Thymus (tissue), 11 donors: ENCODE data around the gene HELZ. TPM values are rescaled to one million over a fixed set of nuclear protein-coding genes. Genes with fewer than 3 reads are reported as not detected.

Experiments
- DNase-seq, 9 donors: peaks; one replicate each; pipeline ENCODE4 v3.0.0-alpha.2; 2013; ENCODE audit warnings: low spot score in 9 of 9, low read depth in 6 of 9, missing footprints in 1 of 9
- H3K27ac ChIP-seq, 2 donors: one replicate each; pipeline ENCODE4 v1.5.1; 2013; ENCODE audit warnings: control low read depth in 1 of 2, low read depth in 1 of 2, low read length in 1 of 2, mild to moderate bottlenecking in 1 of 2, moderate library complexity in 1 of 2
- H3K27me3 ChIP-seq, 2 donors: one replicate each; pipeline ENCODE4 v1.5.1; 2013; ENCODE audit warnings: low read length in 1 of 2; ENCODE audit not compliant: control insufficient read depth in 2 of 2, insufficient read depth in 1 of 2
- H3K36me3 ChIP-seq, 2 donors: one replicate each; pipeline ENCODE4 v1.5.1; 2013; ENCODE audit warnings: low read length in 1 of 2, mild to moderate bottlenecking in 1 of 2, moderate library complexity in 1 of 2; ENCODE audit not compliant: control insufficient read depth in 2 of 2, insufficient read depth in 2 of 2
- H3K4me1 ChIP-seq, 2 donors: one replicate each; pipeline ENCODE4 v1.5.1; 2013; ENCODE audit warnings: low read length in 2 of 2; ENCODE audit not compliant: control insufficient read depth in 2 of 2, insufficient read depth in 2 of 2
- H3K4me3 ChIP-seq, 2 donors: one replicate each; pipeline ENCODE4 v1.5.1; 2013; ENCODE audit warnings: low read length in 2 of 2, control low read depth in 1 of 2, mild to moderate bottlenecking in 1 of 2
- H3K9me3 ChIP-seq, 2 donors: one replicate each; pipeline ENCODE4 v1.5.1; 2013; ENCODE audit warnings: low read length in 1 of 2, mild to moderate bottlenecking in 1 of 2; ENCODE audit not compliant: control insufficient read depth in 2 of 2, insufficient read depth in 1 of 2
- WGBS: extraction: QIAGEN DNeasy Blood & Tissue Kit; methylation state at CpG from one replicate; pipeline ENCODE4 v1.1.7; 2013; 5-methylcytosine and 5-hydroxymethylcytosine counted together
- polyA plus RNA-seq: library from polyadenylated mRNA; stranded (reverse); fragments of 200-250 nt; gene quantifications from one replicate; pipeline ENCODE4 v1.2.3, GENCODE V29; 2013
- total RNA-seq: library from RNA; stranded (reverse); fragments of 120-200 nt; gene quantifications from one replicate; pipeline ENCODE4 v1.2.4, GENCODE V29; 2013
- donor health status: healthy.

The HELZ gene
- total and polyA plus RNA-seq, 2 donors: 8.2 to 27.5 TPM

GRCh38 chr17:67215991-67216421, 29.0 kb downstream of the HELZ start:
- Histone ChIP-seq H3K4me3 (no peak overlapping the region), H3K27ac (no peak overlapping the region), H3K9me3 (no peaks in the 10 kb centered on the region), H3K27me3 (no peaks in the 10 kb centered on the region), H3K4me1 (no peaks in the 10 kb centered on the region), H3K36me3 (peaks cover 38 to 47% of the 10 kb centered on the region in 2 donors)
- 98% methylated on average over 7 of the region's 7 CpGs for WGBS
- no peak for DNase-seq

GRCh38 chr17:67212714-67213417, 32.1 kb downstream of the HELZ start:
- no peak overlapping the region for H3K4me3 ChIP-seq
- WGBS: 92% methylated on average over 9 of the region's 9 CpGs
- no peaks in the 10 kb centered on the region for H3K27me3 ChIP-seq
- no peak overlapping the region for H3K27ac ChIP-seq
- H3K36me3 ChIP-seq: peaks cover 31 to 33% of the 10 kb centered on the region in 2 donors
- DNase-seq: no peak
- H3K4me1 ChIP-seq: no peaks in the 10 kb centered on the region
- no peaks in the 10 kb centered on the region for H3K9me3 ChIP-seq

GRCh38 chr17:67212231-67212630, 32.8 kb downstream of the HELZ start:
- Histone ChIP-seq H3K27me3 (no peaks in the 10 kb centered on the region), H3K4me3 (no peak overlapping the region), H3K36me3 (peaks cover 26 to 28% of the 10 kb centered on the region in 2 donors), H3K4me1 (no peaks in the 10 kb centered on the region), H3K27ac (no peak overlapping the region), H3K9me3 (no peaks in the 10 kb centered on the region)
- 97% methylated on average over 5 of the region's 5 CpGs for WGBS
- no peak for DNase-seq

GRCh38 chr17:67211742-67212141, 33.3 kb downstream of the HELZ start:
- no peaks in the 10 kb centered on the region for H3K9me3 ChIP-seq
- no peaks in the 10 kb centered on the region for H3K27me3 ChIP-seq
- no peak for DNase-seq
- H3K36me3 ChIP-seq: peaks cover 23 to 25% of the 10 kb centered on the region in 2 donors
- WGBS: 94% methylated on average over 5 of the region's 5 CpGs
- H3K27ac ChIP-seq: no peak overlapping the region
- H3K4me1 ChIP-seq: no peaks in the 10 kb centered on the region
- H3K4me3 ChIP-seq: no peak overlapping the region

GRCh38 chr17:67210915-67211314, 34.1 kb downstream of the HELZ start:
- 98% methylated on average over 2 of the region's 2 CpGs for WGBS
- Histone ChIP-seq H3K27me3 (no peaks in the 10 kb centered on the region), H3K36me3 (peaks cover 15 to 17% of the 10 kb centered on the region in 2 donors), H3K4me3 (no peak overlapping the region), H3K9me3 (no peaks in the 10 kb centered on the region), H3K27ac (no peak overlapping the region), H3K4me1 (no peaks in the 10 kb centered on the region)
- no peak for DNase-seq

GRCh38 chr17:67208232-67208631, 36.8 kb downstream of the HELZ start:
- H3K27me3 ChIP-seq: no peaks in the 10 kb centered on the region
- no peak overlapping the region for H3K4me3 ChIP-seq
- no peaks in the 10 kb centered on the region for H3K9me3 ChIP-seq
- DNase-seq: no peak
- no peaks in the 10 kb centered on the region for H3K4me1 ChIP-seq
- 84% methylated on average over 4 of the region's 4 CpGs for WGBS
- no peak overlapping the region for H3K27ac ChIP-seq
- peaks cover 5 to 8% of the 10 kb centered on the region in 2 donors for H3K36me3 ChIP-seq

- Histone ChIP-seq H3K27me3 (no peaks in the 10 kb centered on the region), H3K4me1 (no peaks in the 10 kb centered on the region), H3K27ac (no peak overlapping the region), H3K9me3 (no peaks in the 10 kb centered on the region), H3K36me3 (peaks cover 15 to 36% of the 10 kb centered on the region in 2 donors), H3K4me3 (no peak overlapping the region)
- DNase-seq: no peak
Measured at GRCh38 chr17:67203818-67204217, 41.2 kb downstream of the HELZ start.

GRCh38 chr17:67202503-67202902, 42.5 kb downstream of the HELZ start:
- Histone ChIP-seq H3K27me3 (no peaks in the 10 kb centered on the region), H3K27ac (no peak overlapping the region), H3K36me3 (peaks cover 15 to 38% of the 10 kb centered on the region in 2 donors), H3K9me3 (no peaks in the 10 kb centered on the region), H3K4me1 (no peaks in the 10 kb centered on the region), H3K4me3 (no peak overlapping the region)
- no peak for DNase-seq
- WGBS: 97% methylated on average over 1 of the region's 1 CpG

GRCh38 chr17:67200727-67201301, 44.2 kb downstream of the HELZ start:
- peaks cover 22 to 48% of the 10 kb centered on the region in 2 donors for H3K36me3 ChIP-seq
- H3K4me1 ChIP-seq: no peaks in the 10 kb centered on the region
- 98% methylated on average over 4 of the region's 4 CpGs for WGBS
- H3K9me3 ChIP-seq: no peaks in the 10 kb centered on the region
- no peak overlapping the region for H3K4me3 ChIP-seq
- no peak overlapping the region for H3K27ac ChIP-seq
- H3K27me3 ChIP-seq: no peaks in the 10 kb centered on the region
- no peak for DNase-seq
